NCI-H2081 (cell line): Measurements from ENCODE around the gene CMKLR1.

ENCODE experiments used
- DNase-seq, 2 experiments: peaks; one replicate each; lab custom pipeline; 2025; lab: John Stamatoyannopoulos, UW

CMKLR1 gene

GRCh38 chr12:108338915-108339657 lies at the start of gene CMKLR1:
Gene CMKLR1 (minus strand): TSS chr12:108339311. CDS start chr12:108293591, 45,720 bp downstream.
- no peak for DNase-seq

GRCh38 chr12:108387771-108388170 lies 48.7 kb upstream of the CMKLR1 start:
- DNase-seq = no peak

DNA sequence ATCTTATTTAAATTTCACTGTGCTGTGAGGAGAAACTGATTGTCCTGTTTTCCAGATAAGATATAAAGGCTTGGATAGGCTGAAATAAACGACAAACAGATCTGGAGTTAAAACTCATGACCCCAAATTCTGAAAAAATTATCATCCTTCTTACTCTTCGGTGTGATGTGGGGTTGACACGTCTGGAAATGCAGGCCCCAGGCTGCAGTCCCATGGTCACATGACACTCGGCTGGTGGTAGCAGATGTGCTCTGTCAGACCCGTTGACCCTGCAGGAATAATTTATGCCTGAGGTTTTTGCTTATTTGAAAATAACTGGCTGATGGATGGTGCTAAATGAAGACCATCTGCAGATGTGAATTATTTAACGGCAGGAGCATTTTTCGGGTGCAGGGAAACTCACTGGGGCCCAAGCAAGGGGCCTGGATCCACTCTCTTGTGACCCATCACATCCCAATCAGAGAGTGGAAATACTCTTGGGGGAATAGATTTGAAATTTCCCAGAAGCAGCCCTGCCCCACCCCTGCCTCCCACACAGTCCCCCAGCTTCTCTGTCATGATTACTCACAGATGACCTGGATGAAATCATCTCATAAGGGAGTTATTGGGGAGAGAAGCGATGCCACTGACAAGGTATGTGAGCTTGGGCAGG lies 47.7 kb upstream of the CMKLR1 start:
- DNase-seq = no peak

GRCh38 chr12:108382437-108382801 lies 43.3 kb upstream of the CMKLR1 start:
- no peak for DNase-seq

GRCh38 chr12:108381787-108382436 lies 42.8 kb upstream of the CMKLR1 start:
- DNase-seq = no peak

DNA sequence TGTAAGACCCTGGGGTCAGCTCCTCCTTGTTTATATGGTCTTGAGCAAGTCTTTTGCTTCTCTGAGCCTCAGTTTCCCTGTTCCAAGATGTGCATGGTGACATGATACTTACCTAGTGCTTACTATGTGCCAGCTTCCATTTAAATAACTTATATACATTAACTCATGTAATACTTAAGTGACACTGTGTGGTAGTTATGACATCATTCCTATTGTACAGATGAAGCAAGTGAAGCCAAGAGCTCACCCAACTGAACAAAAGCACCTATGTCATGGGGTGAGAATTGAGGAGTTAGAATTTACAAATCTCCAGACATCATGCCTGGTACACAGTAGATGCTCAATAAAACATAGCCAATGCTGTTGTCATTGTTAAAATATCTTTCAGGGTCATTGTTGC lies 41.3 kb upstream of the CMKLR1 start:
- no peak for DNase-seq

DNA sequence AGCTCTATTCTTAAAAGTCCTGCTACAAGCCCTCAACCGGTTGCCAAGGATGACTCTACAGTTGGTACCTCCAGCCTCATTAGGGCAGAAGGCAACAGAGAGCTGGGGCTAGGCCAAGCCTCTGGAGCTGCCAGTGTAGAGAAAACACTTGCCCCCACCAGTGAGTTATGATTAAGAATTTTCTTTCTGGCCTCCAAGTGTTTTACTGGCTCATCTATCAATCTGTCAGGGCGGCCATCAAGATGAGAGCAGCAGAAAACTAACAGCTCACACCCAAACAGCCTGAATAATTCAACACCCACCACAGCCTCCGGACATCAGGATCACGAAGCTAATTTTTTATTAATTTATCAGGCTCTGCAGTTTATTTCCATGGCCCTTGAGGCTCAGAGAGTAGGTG lies 40.7 kb upstream of the CMKLR1 start:
- no peak for DNase-seq

- DNase-seq = no peak
Measured at GRCh38 chr12:108378926-108379325, 39.8 kb upstream of the CMKLR1 start.

- DNase-seq = no peak
Measured at GRCh38 chr12:108377260-108377659, 38.1 kb upstream of the CMKLR1 start.

DNA sequence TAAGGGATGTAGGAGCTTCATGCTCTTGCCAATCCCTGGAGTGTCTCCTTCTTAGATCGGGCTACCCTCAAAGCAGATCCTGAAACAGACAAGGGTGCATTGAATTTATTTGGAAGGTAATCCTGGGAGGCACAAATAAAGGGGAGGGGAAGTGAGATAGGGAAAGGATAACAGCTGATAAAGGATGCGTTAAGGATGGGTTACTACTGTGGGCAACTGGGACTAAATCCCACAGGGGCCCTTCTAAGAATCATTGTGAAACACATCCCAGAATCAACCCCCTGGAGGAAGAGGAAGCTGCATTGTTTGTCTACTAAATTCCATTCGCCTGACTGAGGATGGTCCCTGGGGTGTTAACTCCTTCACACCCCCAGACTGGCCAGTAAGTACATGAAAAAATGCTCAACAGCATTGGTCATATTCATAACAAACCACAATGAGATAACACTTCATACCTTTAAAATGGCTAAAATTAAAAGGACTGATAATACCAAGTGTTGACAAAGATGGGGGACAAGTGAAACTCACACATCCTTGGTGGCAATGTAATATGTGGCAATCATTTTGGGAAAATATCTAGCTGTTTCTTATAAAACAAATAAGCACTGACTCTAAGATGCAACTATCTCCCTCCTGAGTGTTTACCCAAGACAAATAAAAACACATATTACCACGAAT lies 37.0 kb upstream of the CMKLR1 start:
- DNase-seq = no peak

GRCh38 chr12:108374596-108375320 lies 35.6 kb upstream of the CMKLR1 start:
- DNase-seq = no peak

DNA sequence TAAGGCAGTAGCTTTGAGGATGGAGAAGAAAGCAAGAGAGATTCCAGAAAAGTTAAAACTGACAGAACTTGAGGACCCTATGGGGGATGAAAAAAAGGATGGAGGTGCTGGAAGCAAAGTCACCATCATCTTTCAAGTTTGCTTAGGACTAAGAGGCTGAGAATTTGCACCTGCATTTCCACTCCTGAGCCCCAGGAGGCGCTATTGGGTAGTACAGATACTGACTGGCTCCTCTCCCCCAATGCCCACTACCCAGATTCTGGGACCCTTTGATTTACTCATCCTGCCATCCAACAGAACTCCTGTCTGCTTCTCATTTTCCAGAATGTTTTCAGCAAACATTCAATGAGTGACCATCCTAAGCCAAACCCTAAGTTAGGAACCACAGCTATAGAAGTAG lies 34.0 kb upstream of the CMKLR1 start:
- DNase-seq = no peak

DNA sequence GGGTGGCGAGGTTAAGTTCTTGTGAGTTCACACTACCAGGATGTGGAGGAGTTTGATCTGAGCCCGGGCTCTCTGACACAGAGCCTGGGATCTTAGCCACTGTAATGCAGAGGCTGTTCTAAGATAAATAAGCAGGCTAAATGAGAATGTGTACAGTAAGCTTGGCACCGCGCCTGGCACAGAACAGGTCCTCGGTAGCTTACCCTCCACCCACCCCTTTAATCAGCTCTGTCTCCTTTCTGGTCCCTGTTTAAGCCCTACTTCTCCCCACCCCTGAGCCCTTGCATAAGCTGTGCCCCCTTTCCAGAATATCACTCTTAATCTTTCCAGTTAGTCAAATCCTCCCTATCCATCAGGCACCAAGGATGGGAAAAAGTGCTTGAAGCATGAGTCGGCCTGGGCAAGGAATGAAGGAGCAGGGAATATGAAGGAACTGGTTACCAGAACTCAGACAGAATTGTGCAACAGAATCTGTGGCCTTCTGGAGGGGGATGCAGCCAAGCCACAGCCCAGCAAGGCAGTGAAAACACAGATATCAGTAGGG lies 32.8 kb upstream of the CMKLR1 start:
- DNase-seq = no peak

DNA sequence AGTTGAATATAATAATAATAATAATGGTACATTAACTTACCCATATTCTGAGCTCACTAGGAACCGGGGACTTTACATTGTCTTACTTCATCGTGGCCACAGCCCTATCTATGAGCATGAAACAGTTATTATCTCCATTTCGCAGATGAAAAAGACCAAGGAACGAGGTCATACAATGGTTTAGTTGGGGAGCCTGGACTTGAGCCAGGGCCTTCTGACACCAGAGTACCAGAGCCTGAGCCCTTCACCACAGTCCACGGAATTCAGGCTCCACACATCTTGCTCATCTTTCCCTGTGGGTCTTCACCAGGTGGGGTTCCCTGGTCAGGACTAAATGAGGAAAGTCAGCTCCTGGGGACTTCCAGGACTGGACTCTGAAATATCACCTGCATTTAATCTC lies 31.3 kb upstream of the CMKLR1 start:
- DNase-seq = no peak

GRCh38 chr12:108369736-108370396 lies 30.8 kb upstream of the CMKLR1 start:
- no peak for DNase-seq

GRCh38 chr12:108368089-108368488 lies 29.0 kb upstream of the CMKLR1 start:
- DNase-seq = no peak

- no peak for DNase-seq
Measured at GRCh38 chr12:108367436-108367835, 28.3 kb upstream of the CMKLR1 start.

DNA sequence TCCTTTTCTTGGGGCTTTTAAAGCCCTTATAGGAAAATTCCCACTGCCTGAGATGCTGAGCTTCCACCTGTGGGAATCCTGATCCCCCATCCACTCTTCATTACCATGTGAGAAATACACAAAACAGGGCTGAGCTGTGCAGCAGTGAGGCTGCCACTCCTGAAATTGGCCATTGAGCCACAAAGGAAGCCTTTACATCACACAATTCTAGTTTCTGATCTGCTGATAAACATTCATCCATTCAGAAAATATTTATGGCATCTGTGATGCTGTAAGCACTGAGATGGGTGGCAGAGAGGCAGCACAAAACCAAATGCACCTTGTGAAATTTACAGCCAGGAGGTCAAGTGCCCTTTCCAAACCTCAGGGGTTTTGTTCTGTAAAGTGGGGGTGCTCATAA lies 26.2 kb upstream of the CMKLR1 start:
- DNase-seq = no peak

DNA sequence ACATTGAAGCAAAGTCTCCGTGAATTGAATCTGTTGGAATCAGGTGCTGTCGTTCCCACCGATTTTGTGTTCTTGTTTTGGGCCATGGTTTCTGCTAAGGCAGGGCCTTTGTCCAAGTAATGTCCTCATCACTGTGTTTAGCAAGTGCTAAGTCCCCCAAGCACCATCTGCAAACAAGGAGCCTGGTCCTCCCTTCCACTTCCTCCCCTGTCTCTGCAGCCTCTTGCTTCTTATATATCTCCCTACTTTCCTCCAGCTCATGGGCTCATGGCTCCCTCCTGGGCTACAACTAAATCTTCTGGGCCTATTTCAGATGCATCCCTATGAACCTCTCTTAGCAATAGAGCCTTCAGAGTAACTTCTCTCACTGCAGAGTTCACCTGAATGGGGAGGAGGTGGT lies 25.8 kb upstream of the CMKLR1 start:
- no peak for DNase-seq

GRCh38 chr12:108363565-108363964 lies 24.5 kb upstream of the CMKLR1 start:
- no peak for DNase-seq

- no peak for DNase-seq
Measured at GRCh38 chr12:108363165-108363564, 24.1 kb upstream of the CMKLR1 start.
